HepG2 (cell line): ENCODE data around the gene ATN1. TPM values are rescaled to one million over a fixed set of nuclear protein-coding genes. Genes with fewer than 3 reads are reported as not detected.

Experiments
- ARID2 ChIP-seq: sonication (generic); formaldehyde crosslinking; IDR thresholded peaks from 2 replicates; pipeline ENCODE4 v1.8.1; 2022; ENCODE audit warnings: mild to moderate bottlenecking, missing genetic modification reagents, borderline replicate concordance
- ARID4A ChIP-seq: sonication (generic); formaldehyde crosslinking; IDR thresholded peaks from 2 replicates; pipeline ENCODE4 v1.5.0; 2020; ENCODE audit warnings: mild to moderate bottlenecking, missing genetic modification reagents, borderline replicate concordance
- GATA4 ChIP-seq: sonication (generic); IDR thresholded peaks from 2 replicates; pipeline ENCODE4 v1.6.1; 2016; ENCODE audit warnings: antibody characterized with exemption, low read depth, borderline replicate concordance
- HNF4A ChIP-seq: sonication (generic); formaldehyde crosslinking; IDR thresholded peaks from 2 replicates; pipeline ENCODE4 v1.4.0; 2020; ENCODE audit warnings: missing genetic modification reagents
- IKZF1 ChIP-seq: fragments of 450-650 bp; IDR thresholded peaks from 2 replicates; pipeline ENCODE4 v1.7.1; 2016
- KDM2A ChIP-seq: sonication (generic); formaldehyde crosslinking; IDR thresholded peaks from 2 replicates; pipeline ENCODE4 v1.4.0; 2020; ENCODE audit warnings: low read depth, missing genetic modification reagents, borderline replicate concordance
- MBD4 ChIP-seq: IDR thresholded peaks from 2 replicates; pipeline ENCODE4 v1.6.1; 2012; ENCODE audit warnings: low read length, inconsistent platforms, borderline replicate concordance
- RAD21 ChIP-seq: fragments of 450-650 bp; formaldehyde crosslinking; IDR thresholded peaks from 2 replicates; pipeline ENCODE4 v1.5.0; 2020; ENCODE audit warnings: mild to moderate bottlenecking
- SMC3 ChIP-seq: IDR thresholded peaks from 2 replicates; pipeline ENCODE4 v1.6.1; 2011; ENCODE audit warnings: low read length, improper control_type of control experiment
- TEF ChIP-seq: sonication (generic); formaldehyde crosslinking; IDR thresholded peaks from 2 replicates; pipeline ENCODE4 v1.5.0; 2020; ENCODE audit warnings: missing genetic modification reagents
- ZNF329 ChIP-seq: sonication (generic); formaldehyde crosslinking; IDR thresholded peaks from 2 replicates; pipeline ENCODE4 v1.9.0; 2021; ENCODE audit warnings: low read depth, mild to moderate bottlenecking, missing genetic modification reagents
- ZNF766 ChIP-seq: sonication (generic); formaldehyde crosslinking; IDR thresholded peaks from 2 replicates; pipeline ENCODE4 v1.5.0; 2020; ENCODE audit warnings: missing genetic modification reagents, borderline replicate concordance
- ZNF784 ChIP-seq: sonication (generic); formaldehyde crosslinking; IDR thresholded peaks from 2 replicates; pipeline ENCODE4 v1.5.1; 2020; ENCODE audit warnings: missing genetic modification reagents, mild to moderate bottlenecking, borderline replicate concordance
- polyA plus RNA-seq, 8 experiments: library from polyadenylated mRNA; depleted of rRNA in 3 of 8; stranded (reverse) in 7 of 8; unstranded in 1 of 8; fragments of >200 nt; fragmentation: Illumina TruSeq in 4 of 8; extraction: Trizol in 4 of 8; gene quantifications; 2 replicates each; pipeline versions ENCODE4 v1.2.1 to v1.2.3, GENCODE V29; 2011 to 2016; ENCODE audit warnings: low read depth in 4 of 8, missing spikeins in 1 of 8, mixed read lengths in 1 of 8; ENCODE audit not compliant: insufficient read depth in 1 of 8
- total RNA-seq, 5 experiments: library from RNA; depleted of rRNA; stranded (reverse); fragments of >200 nt; fragmentation: Illumina TruSeq; extraction: Trizol; gene quantifications; 2 replicates each; pipeline ENCODE4 v1.2.3, GENCODE V29; 2016; ENCODE audit warnings: low read depth in 1 of 5
- TF ChIP-seq, protein P1 (sequence below): sonication (generic); formaldehyde crosslinking; IDR thresholded peaks from 2 replicates; pipeline ENCODE4 v1.4.0; 2020; ENCODE audit warnings: missing genetic modification reagents
- TF ChIP-seq, protein P2 (sequence below): fragments of 450-650 bp; IDR thresholded peaks from 2 replicates; pipeline ENCODE4 v1.6.1; 2016
- TF ChIP-seq, protein P3 (sequence below): sonication (generic); formaldehyde crosslinking; IDR thresholded peaks from 2 replicates; pipeline ENCODE4 v1.9.0; 2021; ENCODE audit warnings: missing genetic modification reagents, mild to moderate bottlenecking, borderline replicate concordance

ATN1 gene
- total and polyA plus RNA-seq, 2 of the 13 experiments (the other 11 are each of a cell fraction or from before 2014, with no cell fraction given), result 2.1 to 8.6 TPM

- TF ChIP-seq GATA4 (peak; percentile 37; the same call in 1 of the 2 replicates), KDM2A (CRISPR knock-in tag) (peak; percentile 72), SMC3 (no peak), ZNF329 (CRISPR knock-in tag) (no peak), ARID2 (CRISPR knock-in tag) (no peak), ZNF784 (CRISPR knock-in tag) (no peak), TEF (CRISPR knock-in tag) (no peak), ARID4A (CRISPR knock-in tag) (peak; percentile 82; the same call in 1 of the 2 replicates), HNF4A (CRISPR knock-in tag) (peak; percentile 9; the same call in 1 of the 2 replicates), RAD21 (CRISPR knock-in tag) (no peak), MBD4 (no peak), IKZF1 (no peak), ZNF766 (no peak)
- TF ChIP-seq, protein P1, sequence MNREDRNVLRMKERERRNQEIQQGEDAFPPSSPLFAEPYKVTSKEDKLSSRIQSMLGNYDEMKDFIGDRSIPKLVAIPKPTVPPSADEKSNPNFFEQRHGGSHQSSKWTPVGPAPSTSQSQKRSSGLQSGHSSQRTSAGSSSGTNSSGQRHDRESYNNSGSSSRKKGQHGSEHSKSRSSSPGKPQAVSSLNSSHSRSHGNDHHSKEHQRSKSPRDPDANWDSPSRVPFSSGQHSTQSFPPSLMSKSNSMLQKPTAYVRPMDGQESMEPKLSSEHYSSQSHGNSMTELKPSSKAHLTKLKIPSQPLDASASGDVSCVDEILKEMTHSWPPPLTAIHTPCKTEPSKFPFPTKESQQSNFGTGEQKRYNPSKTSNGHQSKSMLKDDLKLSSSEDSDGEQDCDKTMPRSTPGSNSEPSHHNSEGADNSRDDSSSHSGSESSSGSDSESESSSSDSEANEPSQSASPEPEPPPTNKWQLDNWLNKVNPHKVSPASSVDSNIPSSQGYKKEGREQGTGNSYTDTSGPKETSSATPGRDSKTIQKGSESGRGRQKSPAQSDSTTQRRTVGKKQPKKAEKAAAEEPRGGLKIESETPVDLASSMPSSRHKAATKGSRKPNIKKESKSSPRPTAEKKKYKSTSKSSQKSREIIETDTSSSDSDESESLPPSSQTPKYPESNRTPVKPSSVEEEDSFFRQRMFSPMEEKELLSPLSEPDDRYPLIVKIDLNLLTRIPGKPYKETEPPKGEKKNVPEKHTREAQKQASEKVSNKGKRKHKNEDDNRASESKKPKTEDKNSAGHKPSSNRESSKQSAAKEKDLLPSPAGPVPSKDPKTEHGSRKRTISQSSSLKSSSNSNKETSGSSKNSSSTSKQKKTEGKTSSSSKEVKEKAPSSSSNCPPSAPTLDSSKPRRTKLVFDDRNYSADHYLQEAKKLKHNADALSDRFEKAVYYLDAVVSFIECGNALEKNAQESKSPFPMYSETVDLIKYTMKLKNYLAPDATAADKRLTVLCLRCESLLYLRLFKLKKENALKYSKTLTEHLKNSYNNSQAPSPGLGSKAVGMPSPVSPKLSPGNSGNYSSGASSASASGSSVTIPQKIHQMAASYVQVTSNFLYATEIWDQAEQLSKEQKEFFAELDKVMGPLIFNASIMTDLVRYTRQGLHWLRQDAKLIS (CRISPR knock-in tag), result no peak
- TF ChIP-seq, protein P2, sequence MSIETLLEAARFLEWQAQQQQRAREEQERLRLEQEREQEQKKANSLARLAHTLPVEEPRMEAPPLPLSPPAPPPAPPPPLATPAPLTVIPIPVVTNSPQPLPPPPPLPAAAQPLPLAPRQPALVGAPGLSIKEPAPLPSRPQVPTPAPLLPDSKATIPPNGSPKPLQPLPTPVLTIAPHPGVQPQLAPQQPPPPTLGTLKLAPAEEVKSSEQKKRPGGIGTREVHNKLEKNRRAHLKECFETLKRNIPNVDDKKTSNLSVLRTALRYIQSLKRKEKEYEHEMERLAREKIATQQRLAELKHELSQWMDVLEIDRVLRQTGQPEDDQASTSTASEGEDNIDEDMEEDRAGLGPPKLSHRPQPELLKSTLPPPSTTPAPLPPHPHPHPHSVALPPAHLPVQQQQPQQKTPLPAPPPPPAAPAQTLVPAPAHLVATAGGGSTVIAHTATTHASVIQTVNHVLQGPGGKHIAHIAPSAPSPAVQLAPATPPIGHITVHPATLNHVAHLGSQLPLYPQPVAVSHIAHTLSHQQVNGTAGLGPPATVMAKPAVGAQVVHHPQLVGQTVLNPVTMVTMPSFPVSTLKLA, result no peak
- TF ChIP-seq, protein P3, sequence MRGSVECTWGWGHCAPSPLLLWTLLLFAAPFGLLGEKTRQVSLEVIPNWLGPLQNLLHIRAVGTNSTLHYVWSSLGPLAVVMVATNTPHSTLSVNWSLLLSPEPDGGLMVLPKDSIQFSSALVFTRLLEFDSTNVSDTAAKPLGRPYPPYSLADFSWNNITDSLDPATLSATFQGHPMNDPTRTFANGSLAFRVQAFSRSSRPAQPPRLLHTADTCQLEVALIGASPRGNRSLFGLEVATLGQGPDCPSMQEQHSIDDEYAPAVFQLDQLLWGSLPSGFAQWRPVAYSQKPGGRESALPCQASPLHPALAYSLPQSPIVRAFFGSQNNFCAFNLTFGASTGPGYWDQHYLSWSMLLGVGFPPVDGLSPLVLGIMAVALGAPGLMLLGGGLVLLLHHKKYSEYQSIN (CRISPR knock-in tag), result no peak
These were observed 18.5 kb downstream of the ATN1 start (continued) for GRCh38 chr12:6946033-6946919.
